GM21447 (cell line): ENCODE results near the gene TST.
"Not testable (repeated sequence)": the region's sequence is repeated elsewhere in the genome, so short reads cannot be mapped to it uniquely, and the experiment has no call there.

Experiments
- ATAC-seq: cut with Tn5 transposase; IDR thresholded peaks from one replicate; pipeline ENCODE4 v1.9.1; 2021; ENCODE audit not compliant: unreplicated experiment

The TST gene

DNA sequence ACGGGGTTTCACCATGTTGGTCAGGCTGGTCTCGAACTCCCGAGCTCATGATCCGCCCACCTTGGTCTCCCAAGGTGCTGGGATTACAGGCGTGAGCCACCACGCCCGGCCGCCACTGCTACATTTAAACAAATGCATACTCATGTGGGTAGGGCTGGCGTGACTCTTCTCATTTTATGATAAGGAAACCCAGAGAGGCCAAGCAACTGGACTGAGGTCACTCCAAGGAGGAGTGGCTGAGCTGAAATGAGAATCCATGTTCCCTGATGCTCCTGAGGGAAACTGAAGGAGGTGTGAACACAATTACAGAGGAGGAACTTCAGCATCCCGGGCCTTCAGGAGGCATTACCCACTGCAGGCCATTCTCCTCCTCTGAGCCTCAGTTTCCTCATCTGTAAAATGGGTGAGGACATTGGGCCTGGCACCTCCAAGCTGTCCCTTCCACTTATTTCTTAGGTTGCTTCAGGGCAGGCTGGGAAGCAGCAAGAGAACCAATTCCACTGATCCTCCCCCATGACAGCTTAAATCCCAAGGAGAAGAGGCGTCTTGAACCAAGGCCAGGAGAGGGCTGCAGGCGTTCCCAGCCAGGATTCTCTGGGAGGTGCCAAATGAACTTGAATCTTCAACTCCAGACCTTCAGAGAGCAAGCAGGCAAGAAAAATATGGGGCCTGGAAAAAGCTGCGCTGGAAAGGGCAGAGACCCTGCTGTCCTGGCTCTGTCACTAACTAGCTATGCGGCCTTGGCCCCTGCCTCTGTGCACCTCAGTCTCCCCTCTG is 2.9 kb downstream of the TST start:
- no peak for ATAC-seq

DNA sequence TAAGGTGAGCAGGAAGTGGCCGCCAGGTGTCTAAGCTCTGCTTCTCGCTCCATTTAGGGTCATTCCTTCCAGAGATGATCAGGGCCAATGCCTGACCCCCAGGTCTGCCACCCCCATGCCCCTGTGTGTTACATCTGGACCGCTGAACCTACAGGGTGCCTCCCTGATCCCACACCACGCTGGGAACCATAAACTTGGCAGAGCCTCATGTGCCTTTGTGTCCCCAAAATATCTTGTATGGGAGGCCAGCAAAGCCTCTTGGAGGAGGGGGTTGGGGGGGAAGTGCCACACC is 3.7 kb downstream of the TST start:
- no peak for ATAC-seq

DNA sequence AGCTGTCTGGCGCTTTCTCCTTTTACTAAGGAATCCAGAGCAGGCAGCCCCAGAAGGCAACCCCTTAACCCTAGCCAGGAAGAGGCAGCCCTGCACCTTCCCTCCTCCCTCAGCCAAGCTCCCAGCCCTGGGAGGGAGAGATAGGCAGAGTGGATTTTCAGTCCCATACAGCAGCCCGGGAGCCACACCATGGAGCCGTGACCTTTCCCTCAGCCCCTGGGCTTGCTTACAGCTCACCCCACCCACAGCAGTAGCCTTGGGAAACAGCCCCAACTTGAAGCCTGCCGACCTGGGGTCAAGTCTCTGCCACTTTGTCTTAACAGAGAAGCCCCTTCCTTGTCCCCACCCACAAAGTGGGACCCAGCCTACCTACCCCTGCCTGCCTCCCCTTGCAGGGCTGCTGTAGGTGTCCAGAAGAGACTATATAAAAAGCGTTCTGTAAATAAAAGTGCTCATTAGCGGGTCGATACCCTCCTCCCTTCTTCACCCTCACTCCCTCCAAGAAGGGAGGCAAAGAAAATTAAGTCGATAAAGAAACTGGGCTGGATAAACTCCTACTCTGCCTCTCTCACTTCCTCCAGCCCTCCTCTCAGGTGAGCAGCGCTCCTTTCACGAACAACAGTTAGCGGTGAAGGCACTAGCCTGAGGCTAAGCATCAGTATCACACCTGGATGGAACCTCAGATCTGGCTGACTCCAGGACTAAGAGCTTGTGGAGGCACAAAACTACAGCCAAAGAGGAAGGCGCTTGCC is 4.2 kb downstream of the TST start:
- ATAC-seq = no peak

DNA sequence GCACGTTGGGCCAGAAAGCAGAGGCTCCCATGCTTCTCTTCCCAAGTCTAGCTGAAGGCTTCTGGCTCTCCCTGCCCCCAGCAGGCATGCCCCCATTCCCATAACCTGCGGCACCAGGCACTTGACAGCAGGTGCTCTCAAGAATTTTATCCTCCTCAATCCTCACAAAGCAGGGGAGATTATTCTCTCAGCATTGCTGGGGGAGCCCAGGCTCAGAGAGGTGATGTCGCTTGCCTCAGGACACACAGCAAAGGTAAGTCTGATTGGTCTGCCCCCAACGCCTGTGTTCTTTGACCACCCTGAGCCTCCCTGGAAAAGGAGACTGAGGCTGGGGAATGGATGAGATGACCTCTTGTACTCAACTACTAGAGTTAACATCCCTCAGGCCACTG is 4.8 kb downstream of the TST start:
- no peak for ATAC-seq

DNA sequence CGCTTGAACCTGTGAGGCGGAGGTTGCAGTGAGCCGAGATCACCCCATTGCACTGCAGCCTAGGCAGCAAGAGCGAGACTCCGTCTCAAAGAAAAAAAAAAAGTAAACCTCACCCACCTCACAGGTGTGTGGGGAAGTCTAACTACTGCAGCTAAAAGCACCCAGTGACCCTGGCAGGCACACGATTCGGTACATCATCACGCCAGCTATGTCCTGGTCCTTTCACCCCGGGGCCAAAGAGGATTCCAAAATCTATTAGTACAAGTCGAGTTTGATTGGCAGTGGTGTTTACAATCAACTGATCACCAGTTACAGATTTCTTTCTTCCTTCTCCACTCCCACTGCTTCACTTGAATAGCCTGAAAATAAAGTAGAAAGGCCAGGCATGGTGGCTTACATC is 6.3 kb downstream of the TST start:
- no peak for ATAC-seq

DNA sequence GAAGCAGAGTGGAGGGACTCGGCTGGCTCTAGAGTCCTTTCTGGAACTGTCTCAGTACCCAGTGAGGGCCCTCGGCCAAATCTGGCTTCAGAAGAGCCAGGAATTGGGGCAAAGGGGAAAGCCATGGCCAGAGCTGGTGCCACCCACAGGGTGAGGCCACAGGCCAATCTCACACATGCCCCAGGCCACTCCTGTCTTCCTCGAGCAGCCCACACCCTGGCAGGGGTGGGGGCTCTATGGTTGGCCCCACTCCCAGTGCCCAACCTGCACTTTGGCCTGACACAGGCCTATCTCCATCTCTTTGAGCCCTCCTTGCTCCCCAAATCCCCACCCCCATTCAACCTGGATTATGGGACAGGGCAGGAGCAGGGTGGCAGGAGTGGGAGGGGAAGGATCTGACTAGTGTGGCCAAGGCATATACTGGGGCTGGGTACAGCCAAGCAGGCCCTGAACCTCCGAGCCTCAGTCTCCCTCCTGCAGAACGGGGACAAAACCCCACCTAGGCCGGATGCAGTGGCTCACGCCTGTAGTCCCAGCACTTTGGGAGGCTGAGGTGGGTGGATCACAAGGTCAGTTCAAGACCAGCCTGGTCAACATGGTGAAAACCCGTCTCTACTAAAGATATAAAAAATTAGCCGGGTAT is 6.9 kb downstream of the TST start:
- ATAC-seq = no peak

DNA sequence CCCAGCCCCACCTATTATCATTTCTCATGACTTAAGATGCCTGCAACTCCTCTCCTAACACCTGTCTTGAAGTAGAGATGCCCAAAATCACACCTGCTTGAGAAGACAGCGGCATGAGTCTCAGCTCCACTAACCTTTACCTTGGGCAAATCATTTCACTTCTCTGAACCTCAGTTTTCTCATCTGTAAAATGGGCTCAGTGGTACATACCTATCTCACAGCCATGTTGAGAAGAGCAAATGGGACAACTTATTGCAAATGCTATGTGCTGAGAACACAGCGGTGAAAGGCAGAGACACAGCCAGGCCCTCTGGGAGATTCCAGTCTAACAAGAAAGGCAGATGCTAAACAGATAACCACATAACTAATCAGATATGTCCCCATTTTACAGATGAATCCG is 7.8 kb downstream of the TST start:
- ATAC-seq = no peak

DNA sequence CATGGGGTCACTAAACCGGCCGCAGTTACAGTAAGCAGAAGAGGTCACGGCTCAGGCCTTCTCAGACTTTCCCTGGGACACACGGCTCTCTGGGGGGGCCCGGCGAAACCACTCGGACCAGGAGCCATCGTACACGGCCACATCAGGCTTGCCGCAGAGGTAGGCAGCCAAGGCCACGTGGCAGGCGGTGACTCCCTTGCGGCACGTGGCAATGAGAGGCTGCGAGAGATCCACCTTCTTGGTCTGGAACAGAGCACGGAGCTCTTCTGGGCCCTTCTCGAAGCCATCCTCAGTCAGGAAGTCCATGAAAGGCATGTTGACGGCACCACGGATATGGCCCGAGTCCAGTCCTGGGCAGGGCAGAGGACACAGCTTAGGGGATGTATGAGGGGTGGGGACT is 8.3 kb downstream of the TST start:
- no peak for ATAC-seq

DNA sequence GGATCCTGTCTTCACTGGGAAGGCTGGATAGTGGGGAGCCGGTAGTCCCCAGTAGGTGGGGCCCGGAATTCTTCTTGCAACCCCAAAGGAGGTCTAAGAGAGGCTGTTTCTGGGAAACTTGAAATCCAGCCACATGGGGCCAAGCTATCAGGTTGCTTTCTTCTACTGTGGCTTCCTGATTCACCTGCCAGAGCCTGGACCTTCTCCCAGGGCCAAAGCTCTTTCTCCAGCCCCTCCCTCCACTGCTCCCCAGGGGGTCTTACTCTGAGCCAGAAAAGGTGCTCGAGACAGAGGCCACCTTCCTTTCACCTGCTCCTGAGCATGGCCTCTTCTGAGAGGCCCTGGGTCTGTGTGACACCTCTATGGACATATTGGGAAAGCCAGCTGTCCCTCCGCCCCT is 9.1 kb downstream of the TST start:
- no peak for ATAC-seq

DNA sequence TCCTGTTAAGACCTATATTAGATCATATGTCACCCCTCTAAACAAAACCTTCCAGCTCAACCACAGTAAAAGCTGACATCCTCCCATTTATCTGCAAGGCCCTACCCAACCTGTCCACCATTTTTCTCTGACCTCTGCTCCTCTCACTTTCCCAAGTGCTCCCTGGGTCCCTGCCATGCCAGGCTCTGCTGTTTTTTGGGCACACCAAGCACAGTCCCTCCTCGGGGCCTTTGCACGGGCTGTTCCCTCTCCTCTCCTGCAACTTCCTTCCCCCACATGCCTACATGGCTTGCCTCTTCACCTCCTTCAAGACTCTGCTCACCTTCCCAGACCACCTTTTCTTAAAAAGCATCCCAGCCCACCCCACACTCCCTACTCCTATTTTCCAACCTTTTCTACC is 9.8 kb downstream of the TST start:
- no peak for ATAC-seq

DNA sequence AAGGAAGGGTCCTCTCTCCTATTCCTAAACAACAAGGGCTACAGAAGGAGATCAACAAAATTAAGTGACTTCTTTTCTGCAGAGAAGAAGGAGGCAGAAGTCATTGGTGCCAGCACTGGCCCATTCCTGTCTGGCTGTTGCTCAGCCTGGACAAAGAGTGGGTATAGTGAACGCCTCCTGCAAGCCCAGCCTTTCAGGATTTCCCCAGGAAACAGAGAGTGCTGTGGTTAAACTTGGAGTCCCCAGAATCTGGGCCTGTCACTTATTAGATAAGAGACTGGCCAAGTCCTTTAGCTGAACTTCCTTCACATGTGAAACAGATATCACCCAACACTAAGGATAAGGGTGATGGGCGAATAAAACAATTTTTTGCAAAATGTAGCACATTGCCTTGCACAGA is 10.9 kb downstream of the TST start:
- ATAC-seq = no peak

DNA sequence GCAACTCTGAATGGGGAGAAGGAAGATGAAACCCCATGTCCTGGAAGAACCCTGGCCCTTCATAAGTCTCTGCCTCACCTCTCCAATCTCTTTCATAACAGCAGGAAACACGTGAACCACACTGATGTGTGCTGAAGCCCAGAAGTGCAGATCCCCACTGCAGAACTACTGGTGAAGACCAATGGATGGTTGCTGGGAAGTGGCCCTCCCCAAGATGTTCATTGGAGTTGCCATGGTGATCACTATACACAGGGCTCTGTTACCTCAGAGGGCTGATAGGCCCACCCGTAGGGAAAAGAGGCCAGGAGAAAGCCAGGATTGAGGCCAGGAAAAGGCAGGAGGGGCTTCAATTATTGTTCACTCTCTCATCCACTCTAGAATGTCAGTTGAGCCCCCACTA is 11.6 kb downstream of the TST start:
- no peak for ATAC-seq

DNA sequence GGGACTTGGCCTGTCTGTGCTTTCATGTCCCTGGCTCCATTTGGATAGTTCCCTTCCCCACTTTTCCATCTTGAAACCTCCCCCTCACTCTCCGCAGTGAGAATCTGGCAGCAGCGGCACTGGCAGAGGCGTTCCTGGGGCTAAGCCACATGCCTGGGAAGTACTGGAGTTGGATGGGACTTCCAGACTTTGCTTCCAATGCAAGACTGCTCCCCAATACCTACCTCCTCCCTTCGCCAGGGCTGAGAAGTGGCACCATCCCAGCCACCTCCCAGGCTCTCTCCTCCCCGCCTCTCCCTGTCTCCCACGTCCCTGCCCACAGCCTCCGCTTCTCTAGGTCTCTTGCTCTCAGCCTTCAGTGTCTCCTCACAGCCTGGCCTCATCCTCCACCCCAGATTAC is 16.6 kb downstream of the TST start:
- no peak for ATAC-seq

DNA sequence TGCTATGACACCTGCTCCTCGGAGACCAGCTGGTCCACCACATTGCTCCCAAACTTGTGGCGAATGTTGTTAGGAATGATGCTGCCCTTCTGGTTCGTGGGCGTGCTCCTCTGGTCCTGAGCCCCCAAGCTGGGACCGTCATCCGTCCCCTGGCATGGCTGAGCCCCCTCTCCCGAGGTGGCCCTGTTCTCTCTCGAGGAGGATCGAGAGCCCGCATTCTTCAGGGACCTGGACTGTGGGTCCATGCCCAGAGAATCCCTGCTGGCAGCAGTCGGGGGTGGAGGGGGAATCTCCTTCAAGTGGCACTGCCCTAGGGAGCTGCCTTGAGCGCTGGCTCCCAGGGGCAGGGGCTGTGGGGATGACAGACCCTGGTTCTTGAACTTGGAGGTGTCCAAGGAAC is 17.4 kb downstream of the TST start:
- no peak for ATAC-seq

DNA sequence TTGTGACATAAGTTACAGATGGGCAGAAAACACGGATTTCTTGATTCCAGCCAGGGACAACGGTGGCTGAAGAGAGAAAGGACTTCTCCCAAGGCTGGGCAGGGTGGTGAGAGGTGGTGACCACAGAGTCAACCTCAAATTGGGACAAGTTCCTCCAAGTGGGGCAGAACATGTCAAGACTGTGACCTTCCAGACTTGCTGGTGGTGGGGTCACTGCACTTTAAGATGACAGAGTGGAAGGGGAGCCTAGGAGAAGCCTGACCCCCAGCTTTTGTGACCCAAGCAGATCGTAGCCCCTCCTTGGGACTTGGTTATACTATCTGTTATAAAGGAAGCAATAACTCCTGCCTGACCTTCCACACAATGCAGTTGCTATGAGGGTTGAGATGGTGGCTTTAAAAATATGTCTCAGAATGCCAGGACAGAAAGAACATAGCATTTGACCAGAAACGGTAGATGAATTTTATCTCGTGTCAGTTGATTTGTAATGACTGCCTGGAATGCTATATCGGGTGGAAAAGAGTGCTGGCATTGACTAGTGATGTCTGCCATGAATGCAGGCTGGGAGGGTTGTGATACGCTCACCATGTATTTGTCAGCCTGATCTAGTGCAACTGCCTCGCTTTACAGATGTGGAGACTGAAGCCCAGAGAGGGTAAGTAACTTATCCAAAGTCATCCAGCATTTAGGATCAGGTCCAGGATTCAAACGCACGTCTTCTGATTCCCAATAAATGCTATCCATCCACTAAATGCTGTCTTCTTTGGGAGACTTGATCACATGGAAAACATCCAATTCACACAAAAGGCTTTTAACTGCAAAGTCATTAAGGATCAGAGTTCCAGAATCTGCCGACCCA is 18.3 kb downstream of the TST start:
- ATAC-seq = no peak

DNA sequence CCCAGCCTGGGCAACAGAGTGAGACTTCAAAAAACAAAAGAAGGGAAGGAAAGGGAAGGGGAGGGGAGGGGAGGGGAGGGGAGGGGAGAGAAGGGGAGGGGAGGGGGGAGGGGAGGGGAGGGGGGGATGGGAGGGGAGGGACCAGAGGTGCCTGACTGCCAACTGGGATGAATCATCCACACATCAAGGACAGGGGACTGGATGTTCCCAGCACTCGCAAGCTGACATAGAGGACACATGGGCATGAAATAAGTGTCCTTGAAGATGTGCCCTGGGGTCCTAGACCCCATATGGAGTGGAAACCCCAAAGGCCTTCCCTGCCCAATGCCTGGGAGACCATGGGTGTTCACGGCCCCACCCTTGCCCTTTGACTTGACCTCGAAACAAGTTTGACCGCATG is 19.8 kb downstream of the TST start:
- no peak for ATAC-seq

DNA sequence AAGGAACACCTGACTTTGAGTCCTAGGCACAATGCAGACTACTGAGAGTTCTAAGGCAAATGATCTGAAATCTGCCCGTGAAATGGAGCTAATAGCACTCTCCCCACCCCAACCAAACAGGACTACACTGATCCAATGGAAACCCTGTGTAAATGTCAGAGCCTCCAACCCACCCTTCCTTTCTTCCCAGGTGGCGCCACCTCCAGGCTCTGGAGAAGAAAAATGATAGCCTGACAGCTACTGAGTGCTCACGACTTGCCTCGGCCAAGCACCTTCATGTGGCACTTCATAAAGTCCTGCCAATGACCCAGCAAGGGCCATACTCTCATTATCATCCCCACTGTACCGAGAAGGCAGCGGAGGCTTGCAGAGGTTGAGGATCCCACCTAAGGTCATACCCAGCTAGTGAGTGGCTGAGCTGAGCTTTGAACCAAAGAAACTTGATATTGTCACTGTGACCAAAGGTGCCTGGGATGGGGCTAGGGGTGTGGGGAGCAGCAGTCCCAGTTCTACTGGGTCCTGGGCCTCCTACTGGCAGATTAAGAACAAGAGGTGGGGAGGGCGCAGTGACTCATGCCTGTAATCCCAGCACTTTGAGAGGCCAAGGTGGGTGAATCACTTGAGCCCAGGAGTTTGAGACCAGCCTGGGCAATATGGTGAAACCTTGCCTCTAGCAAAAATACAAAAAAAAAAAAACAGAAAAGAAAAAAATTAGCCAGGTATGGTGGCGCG is 20.5 kb downstream of the TST start:
- ATAC-seq = no peak

DNA sequence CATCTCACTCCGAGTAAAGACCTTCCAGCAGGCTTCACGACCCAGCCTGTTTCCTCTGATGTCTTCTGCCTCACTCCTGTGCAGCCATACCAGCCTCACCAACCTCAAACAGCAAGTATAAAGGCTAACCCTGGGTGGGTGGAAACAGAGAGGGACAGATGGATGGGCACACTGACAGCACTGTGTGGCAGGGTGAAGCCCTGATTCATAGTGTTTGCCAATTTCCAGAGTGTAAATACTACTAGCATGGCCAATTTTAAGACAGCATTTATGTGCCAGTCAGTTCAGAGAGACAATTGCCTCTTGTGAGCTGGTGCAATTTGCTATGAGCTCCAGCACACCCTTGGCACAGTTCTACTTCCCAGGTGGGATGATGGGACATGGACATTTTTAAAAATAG is 21.5 kb downstream of the TST start:
- ATAC-seq = no peak

DNA sequence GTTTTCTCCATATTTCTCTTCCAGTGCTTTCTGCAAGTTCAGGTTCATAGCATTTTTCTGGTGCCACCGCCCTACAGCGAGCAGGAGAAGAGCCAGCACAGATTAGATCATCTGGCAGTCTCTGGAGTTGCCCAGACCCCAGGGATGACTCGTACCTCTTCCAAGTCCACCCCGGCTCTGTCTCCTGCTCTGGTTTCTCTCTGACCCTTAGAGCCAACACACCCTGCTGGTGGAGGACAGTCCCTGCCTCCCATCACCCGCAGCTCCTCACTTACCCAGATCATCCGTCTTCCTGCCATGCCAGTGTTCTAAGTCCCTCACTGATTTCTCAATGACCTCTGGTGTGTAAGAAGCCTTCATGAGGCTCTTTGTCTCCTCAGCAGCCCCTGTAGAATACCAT is 28.0 kb downstream of the TST start:
- ATAC-seq = no peak

DNA sequence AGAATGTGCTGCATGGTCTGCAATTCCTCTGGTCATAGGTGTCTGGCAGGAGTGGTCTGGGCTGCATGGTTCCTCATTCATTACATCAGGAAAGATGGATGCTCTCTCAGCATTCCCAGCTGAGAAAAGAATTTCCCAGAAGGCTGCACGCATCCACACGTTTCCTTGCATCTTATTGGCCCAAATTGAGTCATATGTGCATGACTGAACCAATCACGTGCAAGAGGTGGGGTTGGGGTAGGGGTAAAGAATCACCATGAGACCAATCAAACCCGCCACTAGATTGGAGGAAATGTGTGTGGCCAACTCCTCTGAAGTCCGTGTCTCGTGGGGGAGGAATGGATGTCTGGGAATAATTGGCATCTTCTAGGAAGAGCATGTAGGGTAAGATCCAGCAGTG is 28.8 kb downstream of the TST start:
- ATAC-seq = no peak

DNA sequence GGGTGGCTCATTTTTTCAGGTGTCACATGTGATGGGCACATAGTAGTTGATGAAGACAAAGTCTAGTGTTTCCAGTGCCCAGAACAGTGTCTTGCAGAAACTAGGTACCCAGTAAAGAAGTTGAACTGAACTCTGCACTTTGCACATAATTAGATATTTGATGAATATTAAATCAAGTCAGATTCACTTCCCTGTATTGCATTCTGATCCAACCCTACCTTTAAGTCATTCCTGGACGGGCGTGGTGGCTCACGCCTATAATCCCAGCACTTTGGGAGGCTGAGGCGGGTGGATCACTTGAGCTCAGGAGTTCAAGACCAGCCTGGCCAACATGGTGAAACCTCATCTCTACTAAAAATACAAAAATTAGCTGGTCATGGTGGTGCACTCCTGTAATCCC is 30.2 kb downstream of the TST start:
- ATAC-seq = not testable (repeated sequence)
